HG02759 (cell line): ENCODE measurements around the gene MDM4.
"Not testable (repeated sequence)": the region's sequence is repeated elsewhere in the genome, so short reads cannot be mapped to it uniquely, and the experiment has no call there.

Source experiments
- ATAC-seq: cut with Tn5 transposase; IDR thresholded peaks from one replicate; pipeline ENCODE4 v1.9.1; 2021; ENCODE audit warnings: mild to moderate bottlenecking, moderate library complexity; ENCODE audit not compliant: unreplicated experiment

MDM4 gene

DNA sequence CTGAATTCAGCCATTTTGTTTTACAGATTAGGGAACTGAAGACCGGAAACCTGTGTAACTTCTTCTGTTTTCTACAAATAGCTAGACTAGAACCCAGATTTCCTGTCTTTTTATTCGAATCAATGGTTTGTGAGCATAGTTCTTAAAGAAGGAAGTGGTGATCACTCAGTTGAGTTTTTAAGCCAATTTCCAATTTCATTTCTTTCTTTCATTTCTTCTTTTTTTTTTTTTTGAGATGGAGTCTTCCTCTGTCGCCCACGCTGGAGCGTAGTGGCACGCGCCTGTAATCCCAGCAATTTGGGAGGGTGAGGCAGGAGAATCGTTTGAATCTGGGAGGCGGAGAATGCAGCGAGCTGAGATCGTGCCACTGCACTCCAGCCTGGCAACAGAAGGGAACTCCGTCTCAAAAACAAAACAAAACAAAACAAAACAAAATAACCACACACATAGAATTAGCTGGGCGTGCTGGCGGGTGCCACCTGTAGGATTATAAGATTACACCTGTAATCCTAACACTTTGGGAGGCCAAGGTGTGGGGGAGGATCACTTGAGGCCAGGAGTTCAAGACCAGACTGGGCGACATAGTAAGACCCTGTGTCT, 3.0 kb upstream of the MDM4 start:
- peak; percentile 32 for ATAC-seq

- ATAC-seq: no peak
Measured at GRCh38 chr1:204514828-204515227, 1.4 kb upstream of the MDM4 start.

DNA sequence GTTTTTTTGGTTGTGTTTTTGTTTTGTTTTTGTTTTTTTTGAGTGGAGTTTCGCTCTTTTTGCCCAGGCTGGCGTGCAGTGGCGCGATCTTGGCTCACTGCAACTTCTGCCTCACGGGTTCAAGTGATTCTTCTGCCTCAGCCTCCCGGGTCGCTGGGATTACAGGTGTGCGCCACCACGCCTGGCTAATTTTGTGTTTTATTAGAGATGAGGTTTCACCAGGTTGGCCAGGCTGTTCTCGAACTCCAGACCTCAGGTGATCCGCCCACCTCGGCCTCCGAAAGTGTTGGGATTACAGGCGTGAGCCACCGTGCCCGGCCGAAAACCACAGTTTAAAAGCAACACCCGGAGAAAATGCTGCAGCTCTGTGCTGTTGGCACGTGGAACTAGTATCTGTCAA, 1.2 kb downstream of the MDM4 start:
- not testable (repeated sequence) for ATAC-seq

DNA sequence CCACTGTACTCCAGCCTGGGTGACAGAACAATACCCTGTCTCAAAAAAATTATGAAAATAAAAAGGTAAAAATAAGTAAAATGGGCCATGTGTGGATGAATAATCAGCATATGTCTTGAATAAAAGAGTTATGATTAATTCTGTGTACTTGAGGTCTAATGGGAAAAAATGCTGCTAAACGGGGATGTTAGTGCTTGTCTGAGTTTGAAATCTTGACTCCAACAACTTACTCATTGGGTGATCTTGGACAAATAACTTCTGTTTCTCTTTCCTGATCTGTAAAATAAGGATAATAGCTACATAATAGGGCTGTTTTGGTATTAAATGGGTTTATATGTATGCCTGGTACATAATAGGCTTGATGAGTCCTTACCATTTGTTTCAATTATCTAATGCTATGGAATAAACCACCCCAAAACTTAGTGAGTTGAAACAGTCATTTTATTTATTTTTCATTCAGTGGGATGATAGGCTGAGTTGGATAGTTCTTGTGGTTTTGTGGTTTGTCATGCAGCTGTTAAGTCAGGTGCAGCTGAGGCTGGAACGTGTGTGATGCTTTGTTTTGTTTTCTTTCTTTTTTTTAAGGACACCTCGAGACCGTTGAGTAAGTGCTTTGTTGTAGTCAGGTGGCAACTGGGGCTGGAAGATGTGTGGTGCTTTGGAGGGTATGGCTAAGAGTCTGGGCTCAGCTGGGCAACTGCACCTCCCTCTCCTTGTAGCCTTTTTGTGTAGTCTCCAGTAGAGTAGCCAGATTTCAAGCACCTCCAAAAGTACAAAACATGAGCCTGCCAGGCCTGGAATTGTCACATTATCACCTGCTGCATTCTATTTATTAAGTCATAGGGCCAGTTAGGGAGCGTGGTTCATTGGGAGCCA, 4.9 kb downstream of the MDM4 start:
- peak; percentile 66 for ATAC-seq

GRCh38 chr1:204521941-204522521, 5.8 kb downstream of the MDM4 start:
- not testable (repeated sequence) for ATAC-seq

DNA sequence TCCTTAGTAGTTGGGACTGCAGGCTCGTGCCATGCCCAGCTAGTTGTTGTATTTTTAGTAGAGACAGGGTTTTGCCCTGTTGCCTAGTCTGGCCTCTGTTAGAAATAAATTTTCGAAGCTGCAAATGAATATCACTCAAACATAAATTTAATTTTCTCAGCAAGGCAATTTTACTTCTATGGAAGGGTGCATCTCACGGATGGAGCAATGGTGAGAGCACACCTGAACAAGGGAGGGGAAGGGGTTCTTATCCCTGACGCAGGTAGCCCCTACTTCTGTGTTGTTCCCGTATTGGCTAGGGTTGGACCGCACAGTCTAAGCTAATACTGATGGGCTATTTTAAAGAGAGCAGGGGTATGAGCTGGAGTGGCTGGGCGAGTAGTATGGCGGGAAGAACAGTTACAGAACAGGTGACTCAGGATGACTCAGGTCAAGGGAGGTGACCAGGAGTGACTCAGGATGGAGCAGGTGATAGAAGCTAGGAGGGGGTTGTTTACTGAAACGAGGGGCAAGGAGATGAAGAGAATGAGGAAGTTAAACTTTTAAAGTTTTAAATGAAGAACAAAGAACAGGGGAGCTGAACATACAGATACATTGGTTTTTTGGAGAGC, 7.5 kb downstream of the MDM4 start:
- no peak for ATAC-seq

- no peak for ATAC-seq
Measured at GRCh38 chr1:204524986-204525385, 8.8 kb downstream of the MDM4 start.

DNA sequence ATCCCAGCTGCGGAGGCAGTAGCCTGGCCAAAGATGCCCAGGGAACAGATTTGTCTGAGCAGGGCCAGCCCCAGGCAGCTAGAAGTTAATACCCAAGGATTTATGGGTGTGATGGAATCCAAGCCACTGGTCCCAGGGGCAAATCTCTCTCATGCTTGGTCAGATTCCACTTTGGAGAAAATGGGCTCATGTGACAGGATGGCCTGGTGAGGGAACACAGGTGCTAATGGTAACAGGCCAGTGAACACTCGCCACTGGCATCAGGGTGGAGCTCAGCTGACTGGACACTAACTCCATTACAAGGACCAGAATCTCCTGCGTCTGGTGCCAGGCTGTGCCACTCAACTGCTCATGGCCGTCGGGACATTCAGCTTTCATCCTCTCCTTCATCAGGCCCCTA, 12.0 kb downstream of the MDM4 start:
- no peak for ATAC-seq

- ATAC-seq: no peak
Measured at GRCh38 chr1:204528677-204529076, 12.5 kb downstream of the MDM4 start.

GRCh38 chr1:204529371-204529895, 13.2 kb downstream of the MDM4 start:
- no peak for ATAC-seq

- peak; percentile 87 for ATAC-seq
Measured at GRCh38 chr1:204530932-204531331, 14.7 kb downstream of the MDM4 start.

- no peak for ATAC-seq
Measured at GRCh38 chr1:204532832-204533231, 16.6 kb downstream of the MDM4 start.

GRCh38 chr1:204541626-204542025, 25.4 kb downstream of the MDM4 start:
- ATAC-seq: no peak

DNA sequence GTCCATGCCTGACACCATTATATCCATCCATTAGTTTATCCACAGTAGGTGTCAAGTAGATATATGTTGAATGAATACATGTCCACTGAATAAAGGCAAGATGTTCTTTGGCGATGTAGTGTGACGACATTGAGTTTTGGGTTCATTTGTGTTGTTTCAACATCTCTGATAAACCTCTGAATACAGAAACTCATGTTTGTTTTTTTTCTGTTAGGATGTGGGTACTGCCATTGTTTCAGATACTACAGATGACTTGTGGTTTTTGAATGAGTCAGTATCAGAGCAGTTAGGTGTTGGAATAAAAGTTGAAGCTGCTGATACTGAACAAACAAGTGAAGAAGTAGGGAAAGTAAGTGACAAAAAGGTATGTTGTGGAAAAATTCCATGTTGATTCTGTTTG, 28.1 kb downstream of the MDM4 start:
- no peak for ATAC-seq

GRCh38 chr1:204545202-204545601, 29.0 kb downstream of the MDM4 start:
- no peak for ATAC-seq

DNA sequence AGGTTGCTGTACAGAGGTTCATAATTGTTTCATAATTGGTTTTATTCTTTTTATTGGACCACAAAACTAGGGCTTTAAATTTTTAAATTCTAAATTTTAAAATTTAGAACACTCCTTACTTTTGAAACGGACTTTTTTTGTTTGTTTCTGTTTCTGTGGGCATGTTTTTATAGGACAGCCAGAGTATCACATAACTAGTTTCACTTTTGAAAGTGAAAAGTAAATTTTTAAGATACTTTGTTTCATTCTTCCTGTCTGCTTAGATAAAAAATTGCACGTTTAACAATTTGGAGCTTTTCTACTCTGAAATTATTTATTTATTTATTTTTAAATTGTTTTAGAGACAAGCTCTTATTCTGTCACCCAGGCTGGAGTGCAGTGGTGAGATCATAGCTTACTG, 29.7 kb downstream of the MDM4 start:
- ATAC-seq: no peak

GRCh38 chr1:204548265-204548664, 32.1 kb downstream of the MDM4 start:
- ATAC-seq: no peak

- no peak for ATAC-seq
Measured at GRCh38 chr1:204549313-204549712, 33.1 kb downstream of the MDM4 start.

- no peak for ATAC-seq
Measured at GRCh38 chr1:204550926-204551325, 34.7 kb downstream of the MDM4 start.

- ATAC-seq: no peak
Measured at GRCh38 chr1:204556458-204557052, 40.3 kb downstream of the MDM4 start.

DNA sequence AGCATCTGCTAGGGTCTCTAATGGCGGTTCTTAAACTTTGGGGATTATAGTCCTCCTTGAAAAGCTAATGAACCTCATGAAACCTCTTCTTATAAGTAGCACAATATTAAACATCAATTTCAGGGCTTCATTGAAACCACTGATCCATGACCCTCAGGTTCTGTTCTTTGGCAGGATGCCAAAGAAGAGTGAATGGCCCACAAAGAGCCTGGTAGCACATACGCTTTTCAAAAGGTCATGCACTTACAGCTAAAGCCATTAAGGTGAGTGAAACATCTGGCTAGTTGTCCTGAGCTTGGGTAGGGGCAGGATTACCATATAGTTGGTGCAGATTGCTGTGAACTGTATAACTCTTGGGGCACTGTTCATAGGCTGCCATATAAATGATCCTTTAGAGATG, 42.3 kb downstream of the MDM4 start:
- ATAC-seq: no peak
